ENCODE data around the gene GNG5.

DNA sequence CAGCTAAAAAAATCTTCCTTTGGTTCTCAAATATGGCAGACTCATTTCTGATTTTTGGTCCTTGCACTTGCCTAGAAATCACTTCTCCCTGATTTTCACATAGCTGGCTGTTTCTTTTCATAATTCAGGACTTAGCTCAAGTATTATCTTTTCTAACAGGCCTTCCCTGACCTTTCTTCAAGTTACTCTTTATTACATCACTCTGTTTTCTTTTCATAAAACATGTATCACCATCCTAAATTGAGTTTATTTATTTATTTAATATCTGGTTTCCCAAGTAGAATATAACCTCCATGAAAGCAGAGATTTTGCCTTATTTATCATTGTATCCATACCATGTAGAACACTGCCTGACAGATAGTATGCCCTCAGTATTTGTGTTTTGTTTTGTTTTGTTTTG, 18.2 kb upstream of the GNG5 start:
- no peak for TF ChIP-seq SP1 (IDR thresholded peaks at IDR 0.05)
- TF ChIP-seq CTBP1 (IDR thresholded peaks at IDR 0.05; ENCODE audit: borderline replicate concordance): no peak
- no peak for TF ChIP-seq SUZ12 (IDR thresholded peaks at IDR 0.05)
- no peak for TF ChIP-seq NFRKB (IDR thresholded peaks at IDR 0.05)
- TF ChIP-seq TARDBP (IDR thresholded peaks at IDR 0.05): no peak
- TF ChIP-seq FOXM1 (IDR thresholded peaks at IDR 0.05; ENCODE audit: borderline replicate concordance): no peak
- TF ChIP-seq BHLHE40 (IDR thresholded peaks at IDR 0.05; ENCODE audit: borderline replicate concordance): no peak
- no peak for TF ChIP-seq FOXA1 (IDR thresholded peaks at IDR 0.05)
- no peak for TF ChIP-seq LEF1 (IDR thresholded peaks at IDR 0.05; ENCODE audit: borderline replicate concordance)
- TF ChIP-seq FOXK2 (IDR thresholded peaks at IDR 0.05): no peak
